Measurements from ENCODE around the gene TDRD5.

GRCh38 chr1:179545321-179545720 is 46.3 kb upstream of the TDRD5 start:
- TF ChIP-seq CREB5 (CRISPR knock-in tag; IDR thresholded peaks at IDR 0.05; ENCODE audit: low read depth) (no peak), SNAI2 (CRISPR knock-in tag; IDR thresholded peaks at IDR 0.05) (no peak), ZNF565 (CRISPR knock-in tag; conservative IDR thresholded peaks at IDR 0.05; ENCODE audit: low read depth) (no peak), TCF4 (CRISPR knock-in tag; IDR thresholded peaks at IDR 0.05; ENCODE audit: borderline replicate concordance) (no peak), TSHZ2 (CRISPR knock-in tag; IDR thresholded peaks at IDR 0.05) (no peak), GLIS3 (CRISPR knock-in tag; IDR thresholded peaks at IDR 0.05) (no peak), ARNTL (CRISPR knock-in tag; IDR thresholded peaks at IDR 0.05; ENCODE audit: borderline replicate concordance, low read depth) (no peak), RARB (CRISPR knock-in tag; IDR thresholded peaks at IDR 0.05) (no peak), PATZ1 (CRISPR knock-in tag; IDR thresholded peaks at IDR 0.05; ENCODE audit: borderline replicate concordance) (no peak)

Measured in SK-N-SH treated with all-trans-retinoic acid at 6 μM for 48 hours (cell line).